OCI-LY7 (cell line): ENCODE data around the gene TBC1D2B. TPM values are rescaled to one million over a fixed set of nuclear protein-coding genes. Genes with fewer than 3 reads are reported as not detected.

ENCODE experiments used
- BruUV-seq: library from RNA; stranded (reverse); fragments of 400-500 nt; replicated peaks from 2 replicates; lab custom pipeline; 2021; lab: Mats Ljungman, UMichigan
- CTCF ChIA-PET: fragments of 300-600 bp; sonication (Branson Sonifier 250); formaldehyde crosslinking; loops from one replicate; lab custom pipeline; 2022; ENCODE audit warnings: antibody characterized with exemption; ENCODE audit not compliant: unreplicated experiment; lab: Charles Lee
- POLR2A ChIA-PET: fragments of 300-600 bp; sonication (Branson Sonifier 250); formaldehyde crosslinking; loops from one replicate; lab custom pipeline; 2022; ENCODE audit warnings: antibody characterized with exemption; lab: Charles Lee
- DNase-seq: peaks from one replicate; pipeline ENCODE4 v3.0.0-alpha.2; 2015; ENCODE audit warnings: low spot score
- H2AFZ ChIP-seq: fragments of 200-600 bp; sonication (generic), shearing (Covaris generic); 2 replicates; pipeline ENCODE4 v1.6.1; 2014; ENCODE audit warnings: mild to moderate bottlenecking, antibody characterized with exemption, low read length, moderate library complexity
- H3K27ac ChIP-seq: fragments of 200-600 bp; sonication (generic); 2 replicates; pipeline ENCODE4 v1.5.1; 2014; ENCODE audit warnings: mixed run types, low read depth, mild to moderate bottlenecking, moderate library complexity, low read length, inconsistent platforms; ENCODE audit not compliant: poor library complexity, severe bottlenecking
- H3K36me3 ChIP-seq: fragments of 200-600 bp; sonication (generic); 2 replicates; pipeline ENCODE4 v1.6.1; 2014; ENCODE audit warnings: mild to moderate bottlenecking, antibody characterized with exemption, low read length, moderate library complexity, mixed read lengths; ENCODE audit not compliant: insufficient read depth
- H3K4me1 ChIP-seq: fragments of 200-600 bp; sonication (generic); 2 replicates; pipeline ENCODE4 v1.5.1; 2014; ENCODE audit warnings: mild to moderate bottlenecking, low read length; ENCODE audit not compliant: insufficient read depth, poor library complexity, severe bottlenecking
- H3K4me2 ChIP-seq: fragments of 200-600 bp; sonication (generic); 2 replicates; pipeline ENCODE4 v1.6.1; 2014; ENCODE audit warnings: mild to moderate bottlenecking, low read length
- H3K4me3 ChIP-seq: fragments of 200-600 bp; sonication (generic); 2 replicates; pipeline ENCODE4 v1.5.1; 2014; ENCODE audit warnings: mild to moderate bottlenecking, low read depth, low read length; ENCODE audit not compliant: poor library complexity, severe bottlenecking
- H3K79me2 ChIP-seq: fragments of 200-600 bp; sonication (generic); 2 replicates; pipeline ENCODE4 v1.6.1; 2016; ENCODE audit warnings: low read depth, mild to moderate bottlenecking, low read length, moderate library complexity, mixed read lengths; ENCODE audit not compliant: insufficient read depth
- H3K9me2 ChIP-seq: fragments of 200-600 bp; sonication (generic); 2 replicates; pipeline ENCODE4 v1.6.1; 2016; ENCODE audit warnings: mild to moderate bottlenecking, low read length, mixed read lengths; ENCODE audit not compliant: insufficient read depth
- H3K9me3 ChIP-seq: fragments of 200-600 bp; sonication (generic); 2 replicates; pipeline ENCODE4 v1.6.1; 2014; ENCODE audit warnings: mild to moderate bottlenecking, mixed run types, low read length, mixed read lengths
- H4K20me1 ChIP-seq: fragments of 200-600 bp; sonication (generic); 2 replicates; pipeline ENCODE4 v1.6.1; 2014; ENCODE audit warnings: mild to moderate bottlenecking, antibody characterized with exemption, low read length, moderate library complexity, mixed read lengths; ENCODE audit not compliant: insufficient read depth
- CTCF ChIP-seq: fragments of 200-600 bp; sonication (generic); conservative IDR thresholded peaks from 2 replicates; pipeline ENCODE4 v1.5.1; 2014; ENCODE audit warnings: mild to moderate bottlenecking, antibody characterized with exemption, low read length, moderate library complexity, mixed read lengths
- EZH2phosphoT487 ChIP-seq: fragments of 200-600 bp; sonication (generic); IDR thresholded peaks from 2 replicates; pipeline ENCODE4 v1.6.1; 2018; ENCODE audit warnings: low read depth, borderline replicate concordance, mild to moderate bottlenecking, mixed run types, antibody characterized with exemption, low read length, moderate library complexity, mixed read lengths
- intact Hi-C: fragments of 100-400 bp; cut with micrococcal nuclease; formaldehyde crosslinking; loops from one replicate; pipeline ENCODE4 v1.10.0; 2022; ENCODE audit not compliant: unreplicated experiment
- small RNA-seq: library from RNA; depleted of rRNA; stranded (forward); fragments of <200 nt; gene quantifications from one replicate; pipeline ENCODE3, GENCODE V24; 2014
- total RNA-seq, 2 experiments: library from RNA; depleted of rRNA in 1 of 2; stranded (reverse); fragments of >200 nt in 1 of 2; shearing (Covaris generic) in 1 of 2; gene quantifications; 2 replicates each; pipeline ENCODE4 v1.2.3, GENCODE V29; 2014 to 2022

TBC1D2B gene
- total RNA-seq, 2 experiments from 2014 or later: 30.9 to 41.5 TPM

- H3K9me2 ChIP-seq: no peaks in the 10 kb centered on the region
- no peaks in the 10 kb centered on the region for H3K9me3 ChIP-seq
- BruUV-seq: no TSS peak
- no peaks in the 10 kb centered on the region for H4K20me1 ChIP-seq
- H3K4me2 ChIP-seq: no peak overlapping the region
- H2AFZ ChIP-seq: no peak overlapping the region
- POLR2A ChIA-PET: interaction anchor here (0.6 kb wide), 1 partner anchor 15 kb away, joined by 3 read pairs; no protein-coding TSS in a partner anchor
- intact Hi-C loops: no loop called here
- CTCF ChIA-PET: no interaction called here
- H3K4me1 ChIP-seq: no peaks in the 10 kb centered on the region
- no peak overlapping the region for H3K4me3 ChIP-seq
- H3K79me2 ChIP-seq: no peaks in the 10 kb centered on the region
- no peak overlapping the region for H3K27ac ChIP-seq
- DNase-seq: no peak
- no peaks in the 10 kb centered on the region for H3K36me3 ChIP-seq
- TF ChIP-seq CTCF: no peak
- TF ChIP-seq EZH2phosphoT487: no peak
Measured at GRCh38 chr15:77945566-77945965, 131.9 kb downstream of the TBC1D2B start.

Small RNA genes lying within 50 kb of the gene (small RNA-seq; reads per million reads assigned to genes)
- not detected for gene RF00092

Other genes with a start within 250 kb of the TBC1D2B start
- not detected in 2 replicates for gene SH2D7, start 14.8 kb upstream of the TBC1D2B start, total RNA-seq (2014; rRNA removed; shearing (Covaris generic))
- not detected in 2 replicates for gene SH2D7, start 14.8 kb upstream of the TBC1D2B start, total RNA-seq (2022)
- gene CIB2, start 53.7 kb upstream of the TBC1D2B start, total RNA-seq (2014; rRNA removed; shearing (Covaris generic)): 2.2 and 5.0 TPM in 2 replicates
- gene CIB2, start 53.7 kb upstream of the TBC1D2B start, total RNA-seq (2022): 0.35 and 0.36 TPM in 2 replicates
- gene IDH3A, start 71.7 kb upstream of the TBC1D2B start, total RNA-seq (2014; rRNA removed; shearing (Covaris generic)): 47.0 and 84.6 TPM in 2 replicates
- gene IDH3A, start 71.7 kb upstream of the TBC1D2B start, total RNA-seq (2022): 128 and 140 TPM in 2 replicates
- 0.31 and 0.41 TPM in 2 replicates for gene ACSBG1, start 156.9 kb upstream of the TBC1D2B start, total RNA-seq (2014; rRNA removed; shearing (Covaris generic))
- gene ACSBG1, start 156.9 kb upstream of the TBC1D2B start, total RNA-seq (2022): 0.30 and 0.52 TPM in 2 replicates
- gene DNAJA4, start 186.9 kb upstream of the TBC1D2B start, total RNA-seq (2014; rRNA removed; shearing (Covaris generic)): not detected in 2 replicates
- not detected in 2 replicates for gene DNAJA4, start 186.9 kb upstream of the TBC1D2B start, total RNA-seq (2022)
- gene SKIC8, start 221.9 kb upstream of the TBC1D2B start, total RNA-seq (2014; rRNA removed; shearing (Covaris generic)): 57.4 and 66.8 TPM in 2 replicates
- gene SKIC8, start 221.9 kb upstream of the TBC1D2B start, total RNA-seq (2022): 53.5 and 59.8 TPM in 2 replicates